T-helper 1 cell treated with Interleukin-12 subunit alpha and Interleukin-12 subunit beta and Interleukin-4 antibody, amounts not matched to agents 30 ng/mL and 1 ng/mL, for 36 hours (primary cell): ENCODE data around the gene NCK2. TPM values are rescaled to one million over a fixed set of nuclear protein-coding genes. Genes with fewer than 3 reads are reported as not detected.

ENCODE experiments used
- intact Hi-C: fragments of 100-400 bp; cut with micrococcal nuclease; formaldehyde crosslinking; loops from one replicate; pipeline ENCODE4 v1.15.1; 2024
- total RNA-seq: library from RNA; stranded (reverse); gene quantifications from 2 replicates; pipeline ENCODE4 v1.2.3, GENCODE V29; 2022

Gene NCK2
- total RNA-seq, 1 donor from 2014 or later: 74.3 TPM

- intact Hi-C loops: no loop called here
Measured at GRCh38 chr2:105862843-105863242, 118.1 kb downstream of the NCK2 start.

- intact Hi-C loops: no loop called here
Measured at GRCh38 chr2:105864262-105864661, 119.5 kb downstream of the NCK2 start.

- intact Hi-C loops: no loop called here
Measured at GRCh38 chr2:105865222-105865913, 120.7 kb downstream of the NCK2 start.

- intact Hi-C loops: no loop called here
Measured at GRCh38 chr2:105866216-105867185, 121.8 kb downstream of the NCK2 start.

- intact Hi-C loops: no loop called here
Measured at GRCh38 chr2:105867587-105867986, 122.9 kb downstream of the NCK2 start.

- intact Hi-C loops: no loop called here
Measured at GRCh38 chr2:105868060-105868459, 123.3 kb downstream of the NCK2 start.

- intact Hi-C loops: no loop called here
Measured at GRCh38 chr2:105869341-105869740, 124.6 kb downstream of the NCK2 start.

GRCh38 chr2:105870062-105870461, 125.3 kb downstream of the NCK2 start:
- intact Hi-C loops: no loop called here

GRCh38 chr2:105870858-105871257, 126.1 kb downstream of the NCK2 start:
- intact Hi-C loops: no loop called here

GRCh38 chr2:105872142-105872728, 127.5 kb downstream of the NCK2 start:
- intact Hi-C loops: loop anchor here (1.0 kb wide), 1 partner anchor 15 kb away; no protein-coding TSS in a partner anchor

- intact Hi-C loops: loop anchor here (1.0 kb wide), 1 partner anchor 16 kb away; no protein-coding TSS in a partner anchor
Measured at GRCh38 chr2:105872830-105873229, 128.1 kb downstream of the NCK2 start.

- intact Hi-C loops: no loop called here
Measured at GRCh38 chr2:105873281-105873680, 128.6 kb downstream of the NCK2 start.

- intact Hi-C loops: loop anchor here (1.0 kb wide), 1 partner anchor 51 kb away; no protein-coding TSS in a partner anchor
Measured at GRCh38 chr2:105873721-105874120, 129.0 kb downstream of the NCK2 start.

- intact Hi-C loops: loop anchor here (1.0 kb wide), 1 partner anchor 52 kb away; no protein-coding TSS in a partner anchor
Measured at GRCh38 chr2:105874466-105874865, 129.8 kb downstream of the NCK2 start.

GRCh38 chr2:105875241-105875640, 130.5 kb downstream of the NCK2 start:
- intact Hi-C loops: no loop called here

- intact Hi-C loops: no loop called here
Measured at GRCh38 chr2:105876191-105876590, 131.5 kb downstream of the NCK2 start.

GRCh38 chr2:105877945-105878344, 133.2 kb downstream of the NCK2 start:
- intact Hi-C loops: no loop called here

- intact Hi-C loops: no loop called here
Measured at GRCh38 chr2:105879106-105879802, 134.5 kb downstream of the NCK2 start.

GRCh38 chr2:105879803-105880300, 135.1 kb downstream of the NCK2 start:
- intact Hi-C loops: no loop called here

GRCh38 chr2:105880637-105881036, 135.9 kb downstream of the NCK2 start:
- intact Hi-C loops: no loop called here
